ENCODE measurements around the gene AFF3. TPM values are rescaled to one million over a fixed set of nuclear protein-coding genes. Genes with fewer than 3 reads are reported as not detected.
"Not testable (repeated sequence)": the region's sequence is repeated elsewhere in the genome, so short reads cannot be mapped to it uniquely, and the experiment has no call there.

The AFF3 gene
- total RNA-seq, 1 experiment from 2014 or later, result not detected

- H3K4me3 ChIP-seq; H2AFZ ChIP-seq; H3K27ac ChIP-seq; H4K20me1 ChIP-seq (ENCODE audit: insufficient read depth); H3K9me3 ChIP-seq (ENCODE audit: insufficient read depth, low read depth); H3F3A ChIP-seq (ENCODE audit: insufficient read depth, low read depth); H3K79me2 ChIP-seq (ENCODE audit: low read depth); DNase-seq; CTCF ChIA-PET; intact Hi-C loops (cut with micrococcal nuclease; ENCODE audit: unreplicated experiment); H3K9me2 ChIP-seq (ENCODE audit: insufficient read depth); H3K4me2 ChIP-seq; BruUV-seq (replicated peaks); H3K36me3 ChIP-seq (ENCODE audit: low read depth); POLR2A ChIA-PET (ENCODE audit: unreplicated experiment); H3K4me1 ChIP-seq (replicated peaks; ENCODE audit: insufficient read depth): not testable (repeated sequence)
- peaks cover 12% of the 10 kb centered on the region for H3K27me3 ChIP-seq (ENCODE audit: insufficient read depth, low read depth)
Observed at GRCh38 chr2:100098855-100099254, 43.5 kb downstream of the AFF3 start.

- BruUV-seq (replicated peaks); intact Hi-C loops (cut with micrococcal nuclease; ENCODE audit: unreplicated experiment): not testable (repeated sequence)
Observed at GRCh38 chr2:100097611-100098294, 44.6 kb downstream of the AFF3 start.

GRCh38 chr2:100095845-100096244, 46.5 kb downstream of the AFF3 start:
- H3F3A ChIP-seq (ENCODE audit: insufficient read depth, low read depth); H3K9me3 ChIP-seq (ENCODE audit: insufficient read depth, low read depth); H2AFZ ChIP-seq; H3K36me3 ChIP-seq (ENCODE audit: low read depth); intact Hi-C loops (cut with micrococcal nuclease; ENCODE audit: unreplicated experiment); H3K79me2 ChIP-seq (ENCODE audit: low read depth); H4K20me1 ChIP-seq (ENCODE audit: insufficient read depth); H3K9me2 ChIP-seq (ENCODE audit: insufficient read depth); H3K4me1 ChIP-seq (replicated peaks; ENCODE audit: insufficient read depth); CTCF ChIA-PET; POLR2A ChIA-PET (ENCODE audit: unreplicated experiment); H3K27me3 ChIP-seq (ENCODE audit: insufficient read depth, low read depth); BruUV-seq (replicated peaks); H3K27ac ChIP-seq; DNase-seq; H3K4me2 ChIP-seq; H3K4me3 ChIP-seq: not testable (repeated sequence)

More at GRCh38 chr2:100097611-100098294, 44.6 kb downstream of the AFF3 start:
- H3K9me3 ChIP-seq (ENCODE audit: insufficient read depth, low read depth); H3K36me3 ChIP-seq (ENCODE audit: low read depth); H3F3A ChIP-seq (ENCODE audit: insufficient read depth, low read depth); CTCF ChIA-PET; POLR2A ChIA-PET (ENCODE audit: unreplicated experiment); H3K9me2 ChIP-seq (ENCODE audit: insufficient read depth); H3K4me3 ChIP-seq; H4K20me1 ChIP-seq (ENCODE audit: insufficient read depth); H3K27ac ChIP-seq; H2AFZ ChIP-seq; H3K27me3 ChIP-seq (ENCODE audit: insufficient read depth, low read depth); H3K79me2 ChIP-seq (ENCODE audit: low read depth); DNase-seq; H3K4me2 ChIP-seq; H3K4me1 ChIP-seq (replicated peaks; ENCODE audit: insufficient read depth): not testable (repeated sequence)

GRCh38 chr2:100091807-100092206, 50.6 kb downstream of the AFF3 start:
- H3K79me2 ChIP-seq (ENCODE audit: low read depth); H3K36me3 ChIP-seq (ENCODE audit: low read depth); H3K27me3 ChIP-seq (ENCODE audit: insufficient read depth, low read depth); H3K4me3 ChIP-seq; H3K27ac ChIP-seq; H3F3A ChIP-seq (ENCODE audit: insufficient read depth, low read depth); H3K9me2 ChIP-seq (ENCODE audit: insufficient read depth); H3K9me3 ChIP-seq (ENCODE audit: insufficient read depth, low read depth); BruUV-seq (replicated peaks); H4K20me1 ChIP-seq (ENCODE audit: insufficient read depth); H2AFZ ChIP-seq; POLR2A ChIA-PET (ENCODE audit: unreplicated experiment); H3K4me1 ChIP-seq (replicated peaks; ENCODE audit: insufficient read depth); CTCF ChIA-PET; intact Hi-C loops (cut with micrococcal nuclease; ENCODE audit: unreplicated experiment); H3K4me2 ChIP-seq; DNase-seq: not testable (repeated sequence)

- H2AFZ ChIP-seq; DNase-seq; BruUV-seq (replicated peaks); H4K20me1 ChIP-seq (ENCODE audit: insufficient read depth); H3K9me2 ChIP-seq (ENCODE audit: insufficient read depth); H3K4me2 ChIP-seq; H3K27ac ChIP-seq; H3K36me3 ChIP-seq (ENCODE audit: low read depth); H3K4me1 ChIP-seq (replicated peaks; ENCODE audit: insufficient read depth); POLR2A ChIA-PET (ENCODE audit: unreplicated experiment); intact Hi-C loops (cut with micrococcal nuclease; ENCODE audit: unreplicated experiment); H3K9me3 ChIP-seq (ENCODE audit: insufficient read depth, low read depth); H3F3A ChIP-seq (ENCODE audit: insufficient read depth, low read depth); H3K27me3 ChIP-seq (ENCODE audit: insufficient read depth, low read depth); CTCF ChIA-PET; H3K79me2 ChIP-seq (ENCODE audit: low read depth); H3K4me3 ChIP-seq: not testable (repeated sequence)
Observed at GRCh38 chr2:100085744-100086143, 56.6 kb downstream of the AFF3 start.

GRCh38 chr2:100083421-100084216, 58.8 kb downstream of the AFF3 start:
- H3K9me2 ChIP-seq (ENCODE audit: insufficient read depth); H4K20me1 ChIP-seq (ENCODE audit: insufficient read depth); intact Hi-C loops (cut with micrococcal nuclease; ENCODE audit: unreplicated experiment); H3F3A ChIP-seq (ENCODE audit: insufficient read depth, low read depth); H3K4me2 ChIP-seq; H3K9me3 ChIP-seq (ENCODE audit: insufficient read depth, low read depth); CTCF ChIA-PET; H3K4me1 ChIP-seq (replicated peaks; ENCODE audit: insufficient read depth); H3K79me2 ChIP-seq (ENCODE audit: low read depth); POLR2A ChIA-PET (ENCODE audit: unreplicated experiment); DNase-seq; H2AFZ ChIP-seq; BruUV-seq (replicated peaks); H3K36me3 ChIP-seq (ENCODE audit: low read depth); H3K4me3 ChIP-seq; H3K27ac ChIP-seq: not testable (repeated sequence)
- H3K27me3 ChIP-seq (ENCODE audit: insufficient read depth, low read depth), result peaks cover 20% of the 10 kb centered on the region; the same call in 1 of the 2 replicates

- H3K9me3 ChIP-seq (ENCODE audit: insufficient read depth, low read depth); H3F3A ChIP-seq (ENCODE audit: insufficient read depth, low read depth); H2AFZ ChIP-seq; H3K4me3 ChIP-seq; H3K79me2 ChIP-seq (ENCODE audit: low read depth); POLR2A ChIA-PET (ENCODE audit: unreplicated experiment); intact Hi-C loops (cut with micrococcal nuclease; ENCODE audit: unreplicated experiment); H3K9me2 ChIP-seq (ENCODE audit: insufficient read depth); DNase-seq; H4K20me1 ChIP-seq (ENCODE audit: insufficient read depth); CTCF ChIA-PET; H3K4me1 ChIP-seq (replicated peaks; ENCODE audit: insufficient read depth); H3K4me2 ChIP-seq; BruUV-seq (replicated peaks); H3K36me3 ChIP-seq (ENCODE audit: low read depth); H3K27ac ChIP-seq: not testable (repeated sequence)
- peaks cover 31% of the 10 kb centered on the region; the same call in 1 of the 2 replicates for H3K27me3 ChIP-seq (ENCODE audit: insufficient read depth, low read depth)
Observed at GRCh38 chr2:100082302-100082978, 60.0 kb downstream of the AFF3 start.

All from PC-9 (cell line).